Gastrocnemius medialis (tissue), 4 donors: ENCODE data around the gene MDGA2. TPM values are rescaled to one million over a fixed set of nuclear protein-coding genes. Genes with fewer than 3 reads are reported as not detected.
A peak's percentile ranks its signal among the peaks of the same experiment; 100 is the strongest.

ENCODE experiments used
- ATAC-seq, 2 donors: fragments of 150-250 bp; one replicate each; pipeline ENCODE4 v1.9.1; 2016
- DNase-seq, 2 donors: peaks; one replicate each; pipeline ENCODE4 v3.0.0-alpha.2; 2019
- H3K27ac ChIP-seq, 4 donors: fragments of 200-600 bp; sonication (generic); 1 replicate in 1 of 4; 2 replicates in 3 of 4; pipeline ENCODE4 v1.5.1; 2016 to 2018; ENCODE audit warnings: mild to moderate bottlenecking in 2 of 4, moderate library complexity in 1 of 4
- H3K27me3 ChIP-seq, 3 donors: fragments of 200-600 bp; sonication (generic) in 2 of 3; 1 replicate in 1 of 3; 2 replicates in 2 of 3; pipeline versions ENCODE4 v1.5.1 to v1.6.0; 2016 to 2019; ENCODE audit warnings: mild to moderate bottlenecking in 1 of 3, moderate library complexity in 1 of 3
- H3K36me3 ChIP-seq, 2 donors: fragments of 200-600 bp; sonication (generic) in 1 of 2; one replicate each; pipeline ENCODE4 v1.5.1; 2017 to 2018
- H3K4me1 ChIP-seq, 2 donors: fragments of 200-600 bp; sonication (generic) in 1 of 2; one replicate each; pipeline ENCODE4 v1.5.1; 2016 to 2017; ENCODE audit warnings: mild to moderate bottlenecking in 2 of 2
- H3K4me3 ChIP-seq, 4 donors: fragments of 200-600 bp; sonication (generic) in 3 of 4; 1 replicate in 1 of 4; 2 replicates in 3 of 4; pipeline ENCODE4 v1.5.1; 2016 to 2019; ENCODE audit warnings: mild to moderate bottlenecking in 2 of 4
- H3K9me3 ChIP-seq, 3 donors: fragments of 200-600 bp; sonication (generic) in 2 of 3; 1 replicate in 1 of 3; 2 replicates in 2 of 3; pipeline ENCODE4 v1.5.1; 2016 to 2019
- CTCF ChIP-seq, 5 experiments: fragments of 450-650 bp in 3 of 5; fragments of 200-600 bp in 2 of 5; sonication (generic) in 2 of 5; IDR thresholded peaks in 4 of 5; conservative IDR thresholded peaks in 1 of 5; 1 replicate in 4 of 5; 2 replicates in 1 of 5; pipeline ENCODE4 v1.5.1; 2016 to 2019; ENCODE audit warnings: antibody characterized with exemption in 5 of 5, mild to moderate bottlenecking in 3 of 5, moderate library complexity in 3 of 5
- POLR2A ChIP-seq, 2 donors: fragments of 450-650 bp; IDR thresholded peaks; one replicate each; pipeline ENCODE4 v1.6.1; 2017; ENCODE audit warnings: antibody characterized with exemption in 2 of 2, mild to moderate bottlenecking in 2 of 2, moderate library complexity in 2 of 2
- in situ Hi-C, 4 donors: fragments of 200-750 bp; cut with MboI; loops; one replicate each; pipeline versions ENCODE4 v1.15.0 to v1.8.0; 2017; ENCODE audit warnings: low sequenced_read_pairs in 4 of 4
- intact Hi-C: fragments of 100-400 bp; cut with DNase I; formaldehyde crosslinking; loops from one replicate; pipeline ENCODE4 v1.15.1; 2023; ENCODE audit warnings: low total_unique reads
- total RNA-seq, 4 donors: library from RNA; depleted of rRNA; stranded (reverse); fragments of >200 nt; gene quantifications; one replicate each; pipeline versions ENCODE4 v1.1.0 to v1.2.3, GENCODE V29; 2016

The MDGA2 gene
- not detected for total RNA-seq

- intact Hi-C loops: no loop called here
- in situ Hi-C loops: no loop called here
- Histone ChIP-seq H3K9me3 (no peaks in the 10 kb centered on the region), H3K4me3 (peak within 1 kb of the TSS; percentile 5 to 25 (median 10)), H3K27ac (no peak within 1 kb of the TSS), H3K27me3 (peaks cover 17 to 37% (median 26%) of the 10 kb centered on the region in 3 donors), H3K36me3 (no peaks in the 10 kb centered on the region), H3K4me1 (no peaks in the 10 kb centered on the region)
- ATAC-seq: no peak
- TF ChIP-seq CTCF (IDR thresholded peaks at IDR 0.05 in 4 of 5, conservative IDR thresholded peaks at IDR 0.05 in 1 of 5) (no peak), POLR2A (IDR thresholded peaks at IDR 0.05) (no peak)
- DNase-seq: no peak
These were observed at the start of gene MDGA2 for GRCh38 chr14:47675466-47676314. Gene MDGA2, minus strand, starts transcription at chr14:47675605.

- in situ Hi-C loops: no loop called here
- Histone ChIP-seq H3K4me1 (no peaks in the 10 kb centered on the region), H3K9me3 (no peaks in the 10 kb centered on the region), H3K27me3 (no peaks in the 10 kb centered on the region), H3K27ac (no peak overlapping the region), H3K36me3 (no peaks in the 10 kb centered on the region), H3K4me3 (no peak overlapping the region)
- DNase-seq: no peak
- ATAC-seq: no peak
- intact Hi-C loops: no loop called here
- no peak for TF ChIP-seq POLR2A (IDR thresholded peaks at IDR 0.05)
- no peak for TF ChIP-seq CTCF (IDR thresholded peaks at IDR 0.05 in 4 of 5, conservative IDR thresholded peaks at IDR 0.05 in 1 of 5)
These were observed 47.7 kb upstream of the MDGA2 start for GRCh38 chr14:47722929-47723693.

GRCh38 chr14:47720281-47720680, 44.9 kb upstream of the MDGA2 start:
- DNase-seq (no peak), ATAC-seq (no peak)
- TF ChIP-seq CTCF (IDR thresholded peaks at IDR 0.05 in 4 of 5, conservative IDR thresholded peaks at IDR 0.05 in 1 of 5) (no peak), POLR2A (IDR thresholded peaks at IDR 0.05) (no peak)
- Histone ChIP-seq H3K36me3 (no peaks in the 10 kb centered on the region), H3K4me1 (no peaks in the 10 kb centered on the region), H3K27me3 (no peaks in the 10 kb centered on the region), H3K4me3 (no peak overlapping the region), H3K9me3 (no peaks in the 10 kb centered on the region), H3K27ac (no peak overlapping the region)
- intact Hi-C loops (no loop called here), in situ Hi-C loops (no loop called here)

- in situ Hi-C loops: no loop called here
- no peaks in the 10 kb centered on the region for H3K27me3 ChIP-seq
- H3K36me3 ChIP-seq: no peaks in the 10 kb centered on the region
- TF ChIP-seq POLR2A (IDR thresholded peaks at IDR 0.05): no peak
- TF ChIP-seq CTCF (IDR thresholded peaks at IDR 0.05 in 4 of 5, conservative IDR thresholded peaks at IDR 0.05 in 1 of 5): no peak
- H3K9me3 ChIP-seq: no peaks in the 10 kb centered on the region
- intact Hi-C loops: no loop called here
- H3K27ac ChIP-seq: no peak overlapping the region
- ATAC-seq: no peak
- H3K4me3 ChIP-seq: no peak overlapping the region
- DNase-seq: no peak
- no peaks in the 10 kb centered on the region for H3K4me1 ChIP-seq
These were observed 39.9 kb upstream of the MDGA2 start for GRCh38 chr14:47715330-47715729.
